Testis (tissue), 2 donors: ENCODE measurements around the gene VWA5A.

Experiments
- POLR2A ChIP-seq: fragments of 450-650 bp; IDR thresholded peaks from one replicate; pipeline ENCODE4 v1.6.1; 2017; ENCODE audit warnings: antibody characterized with exemption, mild to moderate bottlenecking, moderate library complexity
- TF ChIP-seq, protein P1 (sequence below), 3 experiments: fragments of 450-650 bp in 2 of 3; fragments of 200-600 bp in 1 of 3; sonication (generic) in 1 of 3; IDR thresholded peaks; one replicate each; pipeline ENCODE4 v1.5.1; 2016 to 2019; ENCODE audit warnings: antibody characterized with exemption in 3 of 3, mild to moderate bottlenecking in 2 of 3, moderate library complexity in 1 of 3

DNA sequence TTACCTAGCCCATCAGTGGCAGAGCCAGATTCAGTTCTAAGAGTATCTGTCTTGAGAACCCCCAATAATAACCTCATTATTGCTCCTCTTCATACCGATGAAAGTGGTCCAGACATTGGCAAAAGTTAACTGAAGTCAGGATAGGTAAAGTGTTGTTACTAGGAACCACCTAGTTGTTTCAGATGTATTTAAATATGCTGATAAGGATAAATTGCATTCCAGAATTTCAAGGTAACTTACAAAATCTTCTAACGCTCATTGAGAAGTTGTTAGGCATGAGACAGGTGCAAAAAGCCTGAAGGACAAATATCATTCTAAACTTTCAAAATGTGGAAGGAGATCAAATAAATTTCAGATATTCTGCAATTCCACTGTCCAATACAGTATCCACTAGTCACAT, 27.8 kb downstream of the VWA5A start:
- no peak for TF ChIP-seq POLR2A
- TF ChIP-seq, protein P1, sequence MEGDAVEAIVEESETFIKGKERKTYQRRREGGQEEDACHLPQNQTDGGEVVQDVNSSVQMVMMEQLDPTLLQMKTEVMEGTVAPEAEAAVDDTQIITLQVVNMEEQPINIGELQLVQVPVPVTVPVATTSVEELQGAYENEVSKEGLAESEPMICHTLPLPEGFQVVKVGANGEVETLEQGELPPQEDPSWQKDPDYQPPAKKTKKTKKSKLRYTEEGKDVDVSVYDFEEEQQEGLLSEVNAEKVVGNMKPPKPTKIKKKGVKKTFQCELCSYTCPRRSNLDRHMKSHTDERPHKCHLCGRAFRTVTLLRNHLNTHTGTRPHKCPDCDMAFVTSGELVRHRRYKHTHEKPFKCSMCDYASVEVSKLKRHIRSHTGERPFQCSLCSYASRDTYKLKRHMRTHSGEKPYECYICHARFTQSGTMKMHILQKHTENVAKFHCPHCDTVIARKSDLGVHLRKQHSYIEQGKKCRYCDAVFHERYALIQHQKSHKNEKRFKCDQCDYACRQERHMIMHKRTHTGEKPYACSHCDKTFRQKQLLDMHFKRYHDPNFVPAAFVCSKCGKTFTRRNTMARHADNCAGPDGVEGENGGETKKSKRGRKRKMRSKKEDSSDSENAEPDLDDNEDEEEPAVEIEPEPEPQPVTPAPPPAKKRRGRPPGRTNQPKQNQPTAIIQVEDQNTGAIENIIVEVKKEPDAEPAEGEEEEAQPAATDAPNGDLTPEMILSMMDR (IDR thresholded peaks at IDR 0.05): no peak
